ENCODE data around the gene SH3GL3.

Gene SH3GL3

GRCh38 chr15:83487519-83487918, 40.4 kb downstream of the SH3GL3 start:
- DNase-seq (ENCODE audit: low read depth, low spot score): no peak
- no peak overlapping the region for H3K4me3 ChIP-seq (ENCODE audit: low read depth, low read length)
- ChIA-PET POLR2A (no interaction called here), CTCF (no interaction called here)
- no peak for TF ChIP-seq CTCF (IDR thresholded peaks at IDR 0.05; ENCODE audit: insufficient read depth, low read length, missing control alignments)

- H3K4me3 ChIP-seq (ENCODE audit: low read depth, low read length): no peak overlapping the region
- POLR2A ChIA-PET: no interaction called here
- CTCF ChIA-PET: no interaction called here
- no peak for TF ChIP-seq CTCF (IDR thresholded peaks at IDR 0.05; ENCODE audit: insufficient read depth, low read length, missing control alignments)
- DNase-seq (ENCODE audit: low read depth, low spot score): no peak
These were observed 42.5 kb downstream of the SH3GL3 start for GRCh38 chr15:83489690-83490089.

- H3K4me3 ChIP-seq (ENCODE audit: low read depth, low read length): no peak overlapping the region
- CTCF ChIA-PET: interaction anchor here (1.1 kb wide), 1 partner anchor 74 kb away, joined by 3 read pairs; no protein-coding TSS in a partner anchor
- no peak for TF ChIP-seq CTCF (IDR thresholded peaks at IDR 0.05; ENCODE audit: insufficient read depth, low read length, missing control alignments)
- POLR2A ChIA-PET: no interaction called here
- DNase-seq (ENCODE audit: low read depth, low spot score): no peak
These were observed 44.3 kb downstream of the SH3GL3 start for GRCh38 chr15:83491486-83491885.

GRCh38 chr15:83496766-83497165, 49.6 kb downstream of the SH3GL3 start:
- no peak for DNase-seq (ENCODE audit: low read depth, low spot score)
- CTCF ChIA-PET: interaction anchor here (0.7 kb wide), 1 partner anchor 68 kb away, joined by 3 read pairs; no protein-coding TSS in a partner anchor
- POLR2A ChIA-PET: no interaction called here
- no peak overlapping the region for H3K4me3 ChIP-seq (ENCODE audit: low read depth, low read length)
- TF ChIP-seq CTCF (IDR thresholded peaks at IDR 0.05; ENCODE audit: insufficient read depth, low read length, missing control alignments): no peak

- no peak for DNase-seq (ENCODE audit: low read depth, low spot score)
- ChIA-PET CTCF (no interaction called here), POLR2A (no interaction called here)
- TF ChIP-seq CTCF (IDR thresholded peaks at IDR 0.05; ENCODE audit: insufficient read depth, low read length, missing control alignments): no peak
- H3K4me3 ChIP-seq (ENCODE audit: low read depth, low read length): no peak overlapping the region
These were observed 51.2 kb downstream of the SH3GL3 start for GRCh38 chr15:83498374-83498773.

- DNase-seq (ENCODE audit: low read depth, low spot score): no peak
- POLR2A ChIA-PET: no interaction called here
- CTCF ChIA-PET: no interaction called here
- no peak overlapping the region for H3K4me3 ChIP-seq (ENCODE audit: low read depth, low read length)
- TF ChIP-seq CTCF (IDR thresholded peaks at IDR 0.05; ENCODE audit: insufficient read depth, low read length, missing control alignments): no peak
These were observed 51.7 kb downstream of the SH3GL3 start for GRCh38 chr15:83498801-83499200.
